Liver (tissue), 9 donors: ENCODE measurements around the gene BPTF. TPM values are rescaled to one million over a fixed set of nuclear protein-coding genes. Genes with fewer than 3 reads are reported as not detected.

Source experiments
- DNase-seq: peaks from one replicate; pipeline ENCODE4 v3.0.0-alpha.2; 2017; ENCODE audit warnings: low spot score
- H3K27ac ChIP-seq, 2 donors: one replicate each; pipeline ENCODE4 v1.7.0; 2013; ENCODE audit warnings: inconsistent platforms in 2 of 2, low read length in 2 of 2, control low read depth in 1 of 2, low read depth in 1 of 2, mild to moderate bottlenecking in 1 of 2
- H3K27me3 ChIP-seq, 4 donors: one replicate each; pipeline versions ENCODE4 v1.6.1 to v1.7.0; 2013; ENCODE audit warnings: low read length in 3 of 4, inconsistent platforms in 1 of 4, mild to moderate bottlenecking in 1 of 4, moderate library complexity in 1 of 4; ENCODE audit not compliant: control insufficient read depth in 4 of 4, insufficient read depth in 4 of 4
- H3K36me3 ChIP-seq, 4 donors: one replicate each; pipeline versions ENCODE4 v1.6.1 to v1.7.0; 2013; ENCODE audit warnings: low read length in 3 of 4, mild to moderate bottlenecking in 3 of 4, low read depth in 1 of 4, moderate library complexity in 1 of 4; ENCODE audit not compliant: control insufficient read depth in 4 of 4, insufficient read depth in 3 of 4
- H3K4me1 ChIP-seq, 4 donors: one replicate each; pipeline versions ENCODE4 v1.6.1 to v1.7.0; 2013; ENCODE audit warnings: low read length in 3 of 4, mild to moderate bottlenecking in 3 of 4, moderate library complexity in 1 of 4; ENCODE audit not compliant: control insufficient read depth in 4 of 4, insufficient read depth in 4 of 4
- H3K4me3 ChIP-seq, 3 donors: one replicate each; pipeline versions ENCODE4 v1.6.1 to v1.7.0; 2013; ENCODE audit warnings: low read length in 3 of 3, control low read depth in 1 of 3, low read depth in 1 of 3, mild to moderate bottlenecking in 1 of 3
- H3K9ac ChIP-seq, 2 donors: one replicate each; pipeline ENCODE4 v1.7.0; 2013; ENCODE audit warnings: low read length in 2 of 2, mild to moderate bottlenecking in 2 of 2, moderate library complexity in 2 of 2, control low read depth in 1 of 2, low read depth in 1 of 2
- H3K9me3 ChIP-seq, 4 donors: one replicate each; pipeline versions ENCODE4 v1.6.1 to v1.7.0; 2013; ENCODE audit warnings: low read length in 3 of 4; ENCODE audit not compliant: control insufficient read depth in 4 of 4
- ATF3 ChIP-seq: IDR thresholded peaks from 2 replicates; pipeline ENCODE4 v1.6.1; 2016; ENCODE audit warnings: antibody characterized with exemption
- CTCF ChIP-seq: fragments of 150-350 bp; IDR thresholded peaks from 2 replicates; pipeline ENCODE4 v1.5.1; 2017; ENCODE audit warnings: improper control_type of control experiment, low read depth, low read length; ENCODE audit not compliant: missing input control
- EGR1 ChIP-seq, 2 donors: IDR thresholded peaks; 2 replicates each; pipeline ENCODE4 v1.6.1; 2016 to 2018; ENCODE audit warnings: antibody characterized with exemption in 2 of 2, low read depth in 2 of 2
- FOXA1 ChIP-seq: IDR thresholded peaks from 2 replicates; pipeline ENCODE4 v1.6.1; 2016; ENCODE audit warnings: antibody characterized with exemption
- FOXA2 ChIP-seq: IDR thresholded peaks from 2 replicates; pipeline ENCODE4 v1.6.1; 2016; ENCODE audit warnings: antibody characterized with exemption
- GABPA ChIP-seq, 2 donors: IDR thresholded peaks in 1 of 2; conservative IDR thresholded peaks in 1 of 2; 2 replicates each; pipeline ENCODE4 v1.6.1; 2016; ENCODE audit warnings: antibody characterized with exemption in 2 of 2, mild to moderate bottlenecking in 1 of 2, moderate library complexity in 1 of 2
- JUND ChIP-seq, 2 donors: IDR thresholded peaks; 2 replicates each; pipeline ENCODE4 v1.6.1; 2016; ENCODE audit warnings: antibody characterized with exemption in 2 of 2
- NR2F2 ChIP-seq: IDR thresholded peaks from 2 replicates; pipeline ENCODE4 v1.6.1; 2016; ENCODE audit warnings: antibody characterized with exemption
- RAD21 ChIP-seq, 2 donors: IDR thresholded peaks; 2 replicates each; pipeline ENCODE4 v1.6.1; 2016; ENCODE audit warnings: antibody characterized with exemption in 2 of 2, mild to moderate bottlenecking in 2 of 2
- REST ChIP-seq: IDR thresholded peaks from 2 replicates; pipeline ENCODE4 v1.6.1; 2016; ENCODE audit warnings: antibody characterized with exemption, mild to moderate bottlenecking
- RXRA ChIP-seq, 2 donors: IDR thresholded peaks; 2 replicates each; pipeline ENCODE4 v1.6.1; 2017 to 2018; ENCODE audit warnings: antibody characterized with exemption in 2 of 2, mild to moderate bottlenecking in 1 of 2
- SP1 ChIP-seq: IDR thresholded peaks from 2 replicates; pipeline ENCODE4 v1.6.1; 2018; ENCODE audit warnings: antibody characterized with exemption, mild to moderate bottlenecking
- TAF1 ChIP-seq: conservative IDR thresholded peaks from 2 replicates; pipeline ENCODE4 v1.6.1; 2016; ENCODE audit warnings: antibody characterized with exemption, mild to moderate bottlenecking
- YY1 ChIP-seq: IDR thresholded peaks from 2 replicates; pipeline ENCODE4 v1.6.1; 2016; ENCODE audit warnings: antibody characterized with exemption, mild to moderate bottlenecking
- ZBTB33 ChIP-seq: IDR thresholded peaks from 2 replicates; pipeline ENCODE4 v1.6.1; 2016; ENCODE audit warnings: antibody characterized with exemption
- WGBS: extraction: QIAGEN DNeasy Blood & Tissue Kit; methylation state at CpG from one replicate; pipeline ENCODE4 v1.1.7; 2013; 5-methylcytosine and 5-hydroxymethylcytosine counted together
- polyA plus RNA-seq, 2 donors: library from polyadenylated mRNA; stranded (reverse) in 1 of 2; unstranded in 1 of 2; fragments of 200-250 nt in 1 of 2; fragments of >200 nt in 1 of 2; fragmentation: Nextera tagmentation in 1 of 2; extraction: Ambion mirVana in 1 of 2; gene quantifications; one replicate each; pipeline versions ENCODE4 v1.2.1 to v1.2.3, GENCODE V29; 2013 to 2015
- total RNA-seq, 2 donors: library from RNA; depleted of rRNA; stranded (reverse); fragments of >200 nt; gene quantifications; one replicate each; pipeline ENCODE4 v1.2.3, GENCODE V29; 2014
- donor health status: healthy.
- donor health status: healthy.
- donor health status: healthy.
- donor health status: healthy.
- donor health status: healthy.

Gene BPTF
- total and polyA plus RNA-seq, 4 donors, result 8.1 to 51.7 (median 29.5) TPM

GRCh38 chr17:67944035-67944434 lies 118.7 kb downstream of the BPTF start:
- Histone ChIP-seq H3K27me3 (no peaks in the 10 kb centered on the region), H3K9me3 (no peaks in the 10 kb centered on the region), H3K4me3 (no peak overlapping the region), H3K27ac (no peak overlapping the region), H3K9ac (no peak overlapping the region), H3K4me1 (no peaks in the 10 kb centered on the region), H3K36me3 (peaks cover 14 to 85% (median 69%) of the 10 kb centered on the region in 4 donors)
- DNase-seq, result no peak
- no peak for TF ChIP-seq ATF3
- TF ChIP-seq RXRA (IDR thresholded peaks at IDR 0.05), result no peak
- TF ChIP-seq FOXA2, result no peak
- no peak for TF ChIP-seq RAD21 (IDR thresholded peaks at IDR 0.05)
- TF ChIP-seq JUND (IDR thresholded peaks at IDR 0.05), result no peak
- no peak for TF ChIP-seq EGR1 (IDR thresholded peaks at IDR 0.05; ENCODE audit: low read depth in 2 of 2)
- no peak for TF ChIP-seq YY1
- TF ChIP-seq ZBTB33, result no peak
- no peak for TF ChIP-seq SP1
- no peak for TF ChIP-seq NR2F2
- TF ChIP-seq CTCF, result no peak
- no peak for TF ChIP-seq FOXA1
- WGBS, result 96% methylated on average over 5 of the region's 5 CpGs

- Histone ChIP-seq H3K36me3 (peaks cover 14 to 78% (median 59%) of the 10 kb centered on the region in 4 donors), H3K27ac (no peak overlapping the region)
Observed at GRCh38 chr17:67946513-67946912, 121.2 kb downstream of the BPTF start.

More at GRCh38 chr17:67946513-67946912, 121.2 kb downstream of the BPTF start:
- TF ChIP-seq REST, result no peak
- TF ChIP-seq FOXA2, result no peak
- TF ChIP-seq JUND (IDR thresholded peaks at IDR 0.05), result no peak
- no peak for TF ChIP-seq GABPA (IDR thresholded peaks at IDR 0.05 in 1 of 2, conservative IDR thresholded peaks at IDR 0.05 in 1 of 2)
- TF ChIP-seq SP1, result no peak
- no peak for TF ChIP-seq TAF1
- no peaks in the 10 kb centered on the region for H3K4me1 ChIP-seq
- no peaks in the 10 kb centered on the region for H3K27me3 ChIP-seq
- H3K4me3 ChIP-seq, result no peak overlapping the region
- DNase-seq, result no peak
- H3K9ac ChIP-seq, result no peak overlapping the region
- H3K9me3 ChIP-seq, result no peaks in the 10 kb centered on the region
